Urinary bladder (tissue), 4 donors: ENCODE data around the gene TRIM63. TPM values are rescaled to one million over a fixed set of nuclear protein-coding genes. Genes with fewer than 3 reads are reported as not detected.

Experiments used
- DNase-seq: peaks from one replicate; pipeline ENCODE4 v3.0.0-alpha.2; 2015; ENCODE audit errors: extremely low spot score
- H3K27ac ChIP-seq: one replicate; pipeline ENCODE4 v1.5.1; 2013; ENCODE audit warnings: low read depth, mild to moderate bottlenecking, moderate library complexity
- H3K36me3 ChIP-seq: one replicate; pipeline ENCODE4 v1.6.1; 2013; ENCODE audit warnings: mild to moderate bottlenecking, moderate library complexity; ENCODE audit not compliant: insufficient read depth
- H3K4me1 ChIP-seq: one replicate; pipeline ENCODE4 v1.6.1; 2013; ENCODE audit warnings: mild to moderate bottlenecking, moderate library complexity; ENCODE audit not compliant: insufficient read depth
- H3K4me3 ChIP-seq: one replicate; pipeline ENCODE4 v1.5.1; 2013; ENCODE audit warnings: low read depth, low read length
- WGBS: extraction: QIAGEN DNeasy Blood & Tissue Kit; methylation state at CpG from one replicate; pipeline ENCODE4 v1.1.7; 2013; 5-methylcytosine and 5-hydroxymethylcytosine counted together
- polyA plus RNA-seq: library from polyadenylated mRNA; stranded (reverse); fragments of 200-250 nt; gene quantifications from one replicate; pipeline ENCODE4 v1.2.3, GENCODE V29; 2013
- total RNA-seq: library from RNA; depleted of rRNA; stranded (reverse); fragments of >200 nt; gene quantifications from one replicate; pipeline ENCODE4 v1.2.3, GENCODE V29; 2014
- donor health status: healthy with polysubstance abuse.
- donor health status: healthy.

TRIM63 gene
- total and polyA plus RNA-seq, 2 donors = 1.8 to 10.2 TPM

DNA sequence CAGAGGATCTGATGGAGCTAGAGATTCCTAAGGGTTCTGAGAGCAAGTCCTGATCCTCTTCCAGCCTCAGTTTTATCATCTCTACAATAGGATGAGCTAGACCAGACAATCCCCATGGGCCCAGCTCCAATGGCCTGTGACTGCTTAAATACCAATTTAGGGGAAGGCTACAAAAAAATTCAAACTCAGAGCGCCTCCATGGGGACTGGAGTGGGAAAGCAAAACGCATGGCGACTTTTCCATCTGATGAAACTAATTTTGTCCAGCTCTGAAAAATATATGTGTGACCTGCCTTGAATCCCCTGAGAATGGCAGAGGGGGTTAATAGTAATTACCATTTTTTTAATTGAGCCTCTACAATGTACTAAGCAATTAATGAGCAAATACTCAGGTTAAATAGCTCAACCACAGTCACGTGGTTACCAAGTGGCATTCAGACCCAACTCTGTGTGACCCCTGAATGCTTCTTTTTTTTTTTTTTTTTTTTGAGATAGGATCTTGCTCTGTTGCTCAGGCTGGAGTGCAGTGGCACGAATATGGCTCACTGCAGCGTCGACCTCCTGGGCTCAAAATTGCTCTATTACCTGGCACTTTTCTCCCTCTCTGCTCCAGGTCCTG is 37.5 kb downstream of the TRIM63 start:
- Histone ChIP-seq H3K4me3 (no peak overlapping the region), H3K27ac (no peak overlapping the region), H3K36me3 (no peaks in the 10 kb centered on the region), H3K4me1 (no peaks in the 10 kb centered on the region)
- WGBS = 79% methylated on average over 7 of the region's 7 CpGs
- no peak for DNase-seq

DNA sequence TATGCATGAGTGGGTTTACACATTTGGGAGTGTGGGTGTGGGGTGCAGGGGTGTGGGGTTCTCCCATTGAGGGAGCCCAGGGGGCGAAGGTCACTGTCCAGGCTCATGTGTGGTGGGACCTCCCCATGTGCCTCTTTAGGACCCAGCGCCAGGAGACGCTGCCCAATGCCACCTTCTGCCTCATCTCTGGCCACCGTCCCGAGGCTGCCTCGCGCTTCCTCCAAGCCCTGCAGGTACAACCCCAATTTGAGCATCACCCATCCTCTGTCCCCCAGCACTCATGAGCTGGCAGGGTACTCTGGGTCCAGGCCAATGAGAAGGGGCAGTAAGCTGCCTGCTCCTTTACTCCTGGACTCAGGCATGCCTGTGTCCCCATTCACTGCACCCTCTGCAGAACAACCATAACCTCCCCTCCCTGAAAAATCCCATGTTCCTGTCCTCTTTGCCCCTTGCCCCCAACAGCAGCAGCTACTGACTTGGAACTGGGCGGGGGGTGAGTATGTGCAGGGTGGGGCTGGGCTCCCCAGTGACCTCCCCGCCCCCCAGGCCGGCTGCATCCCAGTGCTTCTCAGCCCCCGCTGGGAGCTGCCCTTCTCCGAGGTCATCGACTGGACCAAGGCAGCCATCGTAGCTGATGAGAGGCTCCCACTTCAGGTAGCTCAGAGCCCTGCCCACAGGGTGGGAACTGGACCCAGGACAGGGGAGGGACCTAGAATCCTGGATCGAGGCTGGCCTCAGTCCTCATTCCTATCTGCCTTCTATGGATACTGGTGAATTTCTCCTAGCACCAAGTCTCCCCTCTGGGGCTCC is 38.2 kb downstream of the TRIM63 start:
- Histone ChIP-seq H3K27ac (no peak overlapping the region), H3K36me3 (no peaks in the 10 kb centered on the region), H3K4me1 (no peaks in the 10 kb centered on the region), H3K4me3 (no peak overlapping the region)
- DNase-seq = no peak
- WGBS = 78% methylated on average over 15 of the region's 15 CpGs

GRCh38 chr1:26028490-26028980 is 38.9 kb downstream of the TRIM63 start:
- Histone ChIP-seq H3K4me3 (no peak overlapping the region), H3K36me3 (no peaks in the 10 kb centered on the region), H3K27ac (no peak overlapping the region), H3K4me1 (no peaks in the 10 kb centered on the region)
- DNase-seq = no peak
- WGBS = 67% methylated on average over 8 of the region's 8 CpGs

DNA sequence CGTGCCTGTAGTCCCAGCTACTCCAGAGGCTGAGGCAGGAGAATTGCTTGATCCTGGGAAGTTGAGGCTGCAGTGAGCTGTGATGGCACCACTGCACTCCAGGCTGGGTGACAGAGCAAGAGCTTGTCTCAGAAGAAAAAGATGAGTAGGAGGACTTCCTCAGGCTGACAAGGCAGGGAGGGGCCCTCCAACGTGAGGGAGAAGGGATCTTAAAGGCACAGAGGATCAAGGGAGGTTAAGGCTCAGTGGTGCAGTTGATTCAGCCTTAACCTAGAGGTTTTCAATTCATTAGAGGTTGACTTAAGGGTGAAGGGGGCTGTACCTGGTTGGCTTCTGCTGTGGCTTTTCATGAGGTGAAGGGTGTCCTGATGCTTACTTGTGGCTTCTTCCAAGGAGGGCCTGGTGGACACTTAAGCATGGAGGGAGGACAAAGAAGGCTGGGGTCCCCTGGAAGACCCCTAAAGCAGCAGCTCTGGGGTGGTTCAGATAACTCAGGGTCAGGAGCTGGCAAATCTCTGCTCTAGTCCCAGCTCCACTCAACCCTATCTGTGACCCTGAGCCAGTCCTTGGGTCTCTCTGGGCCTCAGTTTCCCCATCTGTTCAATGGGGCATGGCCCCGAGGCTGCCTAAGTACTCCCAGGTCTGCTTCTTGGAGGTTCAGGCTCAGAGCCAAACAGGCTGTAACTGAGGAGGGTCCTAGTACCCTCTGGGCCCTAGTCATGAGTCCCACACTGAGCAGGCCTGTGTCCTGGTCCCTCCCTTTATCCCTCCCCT is 39.5 kb downstream of the TRIM63 start:
- no peak overlapping the region for H3K4me3 ChIP-seq
- no peaks in the 10 kb centered on the region for H3K36me3 ChIP-seq
- whole genome bisulfite sequencing = 39% methylated on average over 3 of the region's 3 CpGs
- no peak for DNase-seq
- no peaks in the 10 kb centered on the region for H3K4me1 ChIP-seq
- no peak overlapping the region for H3K27ac ChIP-seq

- H3K4me3 ChIP-seq = no peak overlapping the region
- H3K27ac ChIP-seq = no peak overlapping the region
- no peaks in the 10 kb centered on the region for H3K4me1 ChIP-seq
- no peaks in the 10 kb centered on the region for H3K36me3 ChIP-seq
- DNase-seq = no peak
- 72% methylated on average over 5 of the region's 5 CpGs for WGBS
These were observed 41.9 kb downstream of the TRIM63 start for GRCh38 chr1:26025517-26025916.

GRCh38 chr1:26025060-26025459 is 42.4 kb downstream of the TRIM63 start:
- no peak overlapping the region for H3K4me3 ChIP-seq
- H3K36me3 ChIP-seq = no peaks in the 10 kb centered on the region
- DNase-seq = no peak
- no peak overlapping the region for H3K27ac ChIP-seq
- H3K4me1 ChIP-seq = no peaks in the 10 kb centered on the region
- WGBS = 87% methylated on average over 5 of the region's 5 CpGs

- Histone ChIP-seq H3K27ac (no peak overlapping the region), H3K4me1 (no peaks in the 10 kb centered on the region), H3K36me3 (no peaks in the 10 kb centered on the region), H3K4me3 (no peak overlapping the region)
- WGBS = 82% methylated on average over 5 of the region's 5 CpGs
- no peak for DNase-seq
These were observed 43.6 kb downstream of the TRIM63 start for GRCh38 chr1:26023826-26024225.

GRCh38 chr1:26023009-26023408 is 44.4 kb downstream of the TRIM63 start:
- no peak overlapping the region for H3K27ac ChIP-seq
- no peak overlapping the region for H3K4me3 ChIP-seq
- no peaks in the 10 kb centered on the region for H3K4me1 ChIP-seq

GRCh38 chr1:26022404-26022779 is 45.0 kb downstream of the TRIM63 start:
- 55% methylated on average over 8 of the region's 8 CpGs for WGBS
- H3K36me3 ChIP-seq = no peaks in the 10 kb centered on the region
- DNase-seq = no peak
- H3K4me3 ChIP-seq = no peak overlapping the region
- H3K27ac ChIP-seq = no peak overlapping the region
- no peaks in the 10 kb centered on the region for H3K4me1 ChIP-seq

More at GRCh38 chr1:26023009-26023408, 44.4 kb downstream of the TRIM63 start:
- no peaks in the 10 kb centered on the region for H3K36me3 ChIP-seq
- no peak for DNase-seq
- WGBS = 71% methylated on average over 13 of the region's 13 CpGs

GRCh38 chr1:26021647-26022403 is 45.6 kb downstream of the TRIM63 start, which contains the start of gene EXTL1:
Gene EXTL1, plus strand, starts transcription at chr1:26021775. Its CDS starts 872 bp downstream, at chr1:26022647.
- Histone ChIP-seq H3K4me1 (no peaks in the 10 kb centered on the region), H3K36me3 (no peaks in the 10 kb centered on the region), H3K27ac (no peak within 1 kb of the TSS), H3K4me3 (no peak within 1 kb of the TSS)
- 18% methylated on average over 15 of the region's 15 CpGs for WGBS
- DNase-seq = no peak

DNA sequence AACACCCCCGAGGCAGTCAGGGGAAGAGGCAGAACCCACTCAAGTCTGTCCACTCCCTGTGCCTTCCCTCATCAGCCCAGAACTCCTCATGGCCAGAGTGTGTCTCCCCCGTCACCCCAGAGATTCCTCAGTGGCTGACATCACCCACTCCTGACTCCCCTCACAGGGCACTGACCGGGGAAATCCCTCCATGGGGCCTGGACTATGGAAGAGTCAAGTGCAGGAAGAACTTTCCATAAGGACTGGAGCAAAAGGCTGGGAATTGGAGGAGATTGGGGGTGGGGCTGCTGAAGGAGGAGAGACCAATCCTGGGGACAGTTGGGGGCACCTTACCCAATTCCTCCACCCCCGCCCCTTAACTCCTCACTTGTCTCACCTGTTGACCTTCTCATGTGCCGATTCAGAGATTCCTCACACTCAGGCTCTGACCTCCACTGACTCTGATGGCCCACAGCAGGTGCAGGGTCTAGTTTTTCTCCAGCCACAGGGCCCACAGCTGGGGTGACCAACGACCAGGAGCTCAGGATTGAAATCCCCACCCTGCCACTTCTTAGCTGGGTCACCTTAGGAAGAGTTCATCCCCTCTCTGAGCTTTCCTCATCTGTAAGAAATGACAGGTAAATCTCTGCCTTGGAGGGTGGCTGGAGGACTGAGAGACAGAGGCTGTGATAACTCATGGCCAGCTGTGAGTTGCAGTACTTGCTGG is 46.3 kb downstream of the TRIM63 start:
- H3K27ac ChIP-seq = no peak overlapping the region
- 60% methylated on average over 6 of the region's 6 CpGs for whole genome bisulfite sequencing
- no peaks in the 10 kb centered on the region for H3K4me1 ChIP-seq
- DNase-seq = no peak
- H3K36me3 ChIP-seq = no peaks in the 10 kb centered on the region
- H3K4me3 ChIP-seq = no peak overlapping the region

- Histone ChIP-seq H3K4me1 (no peaks in the 10 kb centered on the region), H3K4me3 (no peak overlapping the region), H3K27ac (no peak overlapping the region), H3K36me3 (no peaks in the 10 kb centered on the region)
- 36% methylated on average over 6 of the region's 6 CpGs for WGBS
- DNase-seq = no peak
These were observed 47.1 kb downstream of the TRIM63 start for GRCh38 chr1:26020330-26020768.
